ENCODE data around the gene AS3MT. TPM values are rescaled to one million over a fixed set of nuclear protein-coding genes. Genes with fewer than 3 reads are reported as not detected.

AS3MT gene
- total RNA-seq, 4 donors from 2014 or later: 0.51 to 15.3 (median 2.6) TPM

DNA sequence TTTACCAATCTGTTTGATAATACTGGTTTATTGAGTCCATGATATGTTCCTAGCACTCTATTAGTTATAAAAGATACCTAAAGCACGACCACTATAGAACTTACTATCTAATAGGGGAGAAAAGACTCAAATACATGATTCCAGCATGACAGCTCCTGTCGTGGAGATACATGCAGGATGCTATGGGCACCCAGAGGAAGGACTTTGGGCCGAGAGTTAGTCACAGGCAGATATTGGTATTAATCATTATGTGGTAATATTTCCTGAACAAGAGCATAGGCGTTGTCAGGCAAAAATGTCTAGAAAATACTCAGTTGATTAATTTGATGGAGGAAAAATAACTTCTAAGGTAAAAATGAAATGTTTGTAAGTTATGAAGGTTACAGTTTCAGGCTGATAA lies 80.6 kb downstream of the AS3MT start:
- TF ChIP-seq, protein P1, sequence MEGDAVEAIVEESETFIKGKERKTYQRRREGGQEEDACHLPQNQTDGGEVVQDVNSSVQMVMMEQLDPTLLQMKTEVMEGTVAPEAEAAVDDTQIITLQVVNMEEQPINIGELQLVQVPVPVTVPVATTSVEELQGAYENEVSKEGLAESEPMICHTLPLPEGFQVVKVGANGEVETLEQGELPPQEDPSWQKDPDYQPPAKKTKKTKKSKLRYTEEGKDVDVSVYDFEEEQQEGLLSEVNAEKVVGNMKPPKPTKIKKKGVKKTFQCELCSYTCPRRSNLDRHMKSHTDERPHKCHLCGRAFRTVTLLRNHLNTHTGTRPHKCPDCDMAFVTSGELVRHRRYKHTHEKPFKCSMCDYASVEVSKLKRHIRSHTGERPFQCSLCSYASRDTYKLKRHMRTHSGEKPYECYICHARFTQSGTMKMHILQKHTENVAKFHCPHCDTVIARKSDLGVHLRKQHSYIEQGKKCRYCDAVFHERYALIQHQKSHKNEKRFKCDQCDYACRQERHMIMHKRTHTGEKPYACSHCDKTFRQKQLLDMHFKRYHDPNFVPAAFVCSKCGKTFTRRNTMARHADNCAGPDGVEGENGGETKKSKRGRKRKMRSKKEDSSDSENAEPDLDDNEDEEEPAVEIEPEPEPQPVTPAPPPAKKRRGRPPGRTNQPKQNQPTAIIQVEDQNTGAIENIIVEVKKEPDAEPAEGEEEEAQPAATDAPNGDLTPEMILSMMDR (IDR thresholded peaks at IDR 0.05): no peak
- no peak for TF ChIP-seq POLR2A (IDR thresholded peaks at IDR 0.05)
- intact Hi-C loops (cut with DNase I; ENCODE audit: low total_unique reads): no loop called here
- Histone ChIP-seq H3K4me1 (no peaks in the 10 kb centered on the region), H3K4me3 (no peak overlapping the region), H3K9me3 (no peaks in the 10 kb centered on the region), H3K36me3 (no peaks in the 10 kb centered on the region), H3K27me3 (no peaks in the 10 kb centered on the region), H3K27ac (no peak overlapping the region)
- no peak for DNase-seq

DNA sequence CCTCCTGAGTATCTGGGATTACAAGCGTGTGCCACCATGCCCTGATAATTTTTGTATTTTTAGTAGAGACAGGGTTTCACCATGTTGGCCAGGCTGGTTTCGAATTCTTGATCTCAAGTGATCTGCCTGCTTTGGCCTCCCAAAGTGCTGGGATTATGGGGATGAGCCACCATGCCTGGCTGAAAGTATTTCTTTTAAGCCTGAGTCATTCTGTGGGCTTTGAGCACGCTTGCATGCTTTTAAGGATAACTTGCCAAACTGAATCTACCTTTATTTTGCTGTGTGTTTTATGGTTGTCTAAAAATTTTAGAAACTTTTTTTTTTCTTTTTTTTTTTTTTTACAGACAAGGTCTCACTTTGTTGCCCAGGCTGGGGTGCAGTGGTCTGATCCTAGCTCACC lies 82.0 kb downstream of the AS3MT start:
- no peak for TF ChIP-seq POLR2A (IDR thresholded peaks at IDR 0.05)
- TF ChIP-seq, protein P1 (IDR thresholded peaks at IDR 0.05): no peak
- H3K9me3 ChIP-seq: no peaks in the 10 kb centered on the region
- no peaks in the 10 kb centered on the region for H3K27me3 ChIP-seq
- no peak overlapping the region for H3K4me3 ChIP-seq
- no peaks in the 10 kb centered on the region for H3K36me3 ChIP-seq
- no peaks in the 10 kb centered on the region for H3K4me1 ChIP-seq
- no peak for DNase-seq
- intact Hi-C loops (cut with DNase I; ENCODE audit: low total_unique reads): no loop called here
- H3K27ac ChIP-seq: no peak overlapping the region

Small RNAs within 50 kb of the gene (small RNA-seq; reads per million reads assigned to genes)
- gene AS3MT (not detected), gene RF00026 (not detected)

Other genes starting within 250 kb of the AS3MT start
- 100 to 1,000 TPM in 2 of 4 donors, 10 to 100 TPM in 2; 71.2 to 119 (median 102) TPM for gene TRIM8, start 225.0 kb upstream of the AS3MT start, total RNA-seq
- 10 to 100 TPM in 3 of 4 donors, 1 to 10 TPM in 1; 7.1 to 19.9 (median 11.0) TPM for gene ARL3, start 155.1 kb upstream of the AS3MT start, total RNA-seq
- gene SFXN2, start 154.8 kb upstream of the AS3MT start, total RNA-seq: 10 to 100 TPM in 2 of 4 donors, 1 to 10 TPM in 2; 1.2 to 16.9 (median 8.5) TPM
- 10 to 100 TPM; 27.4 to 79.2 (median 55.3) TPM for gene WBP1L, start 125.5 kb upstream of the AS3MT start, total RNA-seq
- 1 to 10 TPM in 2 of 4 donors, under 1 TPM in 1, not detected in 1; 0.83 to 3.6 (median 1.6) TPM for gene CYP17A1, start 32.1 kb upstream of the AS3MT start, total RNA-seq
- gene BORCS7, start 15.2 kb upstream of the AS3MT start, total RNA-seq: 10 to 100 TPM; 17.6 to 80.2 (median 44.7) TPM
- gene CNNM2, start 48.8 kb downstream of the AS3MT start, total RNA-seq: 10 to 100 TPM in 1 of 4 donors, 1 to 10 TPM in 3; 5.1 to 11.0 (median 7.4) TPM

Data from uterus (tissue), 4 donors.